Effector CD8-positive, alpha-beta T cell (primary cell): ENCODE measurements around the gene ELP4.
"Not testable (repeated sequence)": the region's sequence is repeated elsewhere in the genome, so short reads cannot be mapped to it uniquely, and the experiment has no call there.

ENCODE experiments used
- DNase-seq: peaks from one replicate; lab custom pipeline; 2025; lab: John Stamatoyannopoulos, UW

Gene ELP4

GRCh38 chr11:31542862-31543261 lies 33.3 kb downstream of the ELP4 start:
- DNase-seq: no peak

- DNase-seq: no peak
These were observed 46.4 kb downstream of the ELP4 start for GRCh38 chr11:31555938-31556337.

- DNase-seq: no peak
These were observed 48.4 kb downstream of the ELP4 start for GRCh38 chr11:31558001-31558400.

- no peak for DNase-seq
These were observed 51.4 kb downstream of the ELP4 start for GRCh38 chr11:31560842-31561476.

GRCh38 chr11:31564517-31564916 lies 55.0 kb downstream of the ELP4 start:
- DNase-seq: not testable (repeated sequence)

- not testable (repeated sequence) for DNase-seq
These were observed 64.6 kb downstream of the ELP4 start for GRCh38 chr11:31574133-31574532.

- DNase-seq: not testable (repeated sequence)
These were observed 66.2 kb downstream of the ELP4 start for GRCh38 chr11:31575764-31576163.

- DNase-seq: not testable (repeated sequence)
These were observed 69.8 kb downstream of the ELP4 start for GRCh38 chr11:31579412-31579811.

- DNase-seq: no peak
These were observed 73.1 kb downstream of the ELP4 start for GRCh38 chr11:31582697-31583096.

- DNase-seq: no peak
These were observed 88.9 kb downstream of the ELP4 start for GRCh38 chr11:31598454-31598853.

- no peak for DNase-seq
These were observed 92.2 kb downstream of the ELP4 start for GRCh38 chr11:31601635-31602282.

- DNase-seq: no peak
These were observed 97.3 kb downstream of the ELP4 start for GRCh38 chr11:31606893-31607292.

- no peak for DNase-seq
These were observed 98.3 kb downstream of the ELP4 start for GRCh38 chr11:31607914-31608313.

GRCh38 chr11:31608995-31609394 lies 99.4 kb downstream of the ELP4 start:
- no peak for DNase-seq

- no peak for DNase-seq
These were observed 101.0 kb downstream of the ELP4 start for GRCh38 chr11:31610544-31610943.

- DNase-seq: no peak
These were observed 107.7 kb downstream of the ELP4 start for GRCh38 chr11:31617246-31617645.

- DNase-seq: no peak
These were observed 110.4 kb downstream of the ELP4 start for GRCh38 chr11:31619980-31620379.

- DNase-seq: no peak
These were observed 110.9 kb downstream of the ELP4 start for GRCh38 chr11:31620434-31620833.

GRCh38 chr11:31625868-31626267 lies 116.3 kb downstream of the ELP4 start:
- DNase-seq: no peak

- no peak for DNase-seq
These were observed 118.5 kb downstream of the ELP4 start for GRCh38 chr11:31628111-31628510.

GRCh38 chr11:31636983-31637382 lies 127.4 kb downstream of the ELP4 start:
- DNase-seq: no peak

- DNase-seq: no peak
These were observed 131.0 kb downstream of the ELP4 start for GRCh38 chr11:31640611-31641010.

- no peak for DNase-seq
These were observed 132.0 kb downstream of the ELP4 start for GRCh38 chr11:31641477-31642062.
